ENCODE results near the gene ANK2. TPM values are rescaled to one million over a fixed set of nuclear protein-coding genes. Genes with fewer than 3 reads are reported as not detected.

ANK2 gene
- 68.4 and 79.6 TPM in 2 replicates for total RNA-seq

GRCh38 chr4:113049421-113050370, at the start of gene ANK2:
TSS of gene ANK2 (plus strand) at chr4:113049653. CDS start at chr4:113049729, 76 bp downstream.
- H3K4me2 ChIP-seq (ENCODE audit: insufficient read depth, low read length), result peak within 1 kb of the TSS; percentile 41
- H3K4me3 ChIP-seq (ENCODE audit: insufficient read depth, low read length), result no peak within 1 kb of the TSS
- no peaks in the 10 kb centered on the region for H4K20me1 ChIP-seq (ENCODE audit: insufficient read depth, low read length)
- H3K9me3 ChIP-seq (ENCODE audit: low read depth, low read length), result no peaks in the 10 kb centered on the region
- peaks cover 9% of the 10 kb centered on the region for H3K4me1 ChIP-seq (ENCODE audit: insufficient read depth, low read length)
- no peaks in the 10 kb centered on the region for H3K79me2 ChIP-seq (ENCODE audit: insufficient read depth, low read length)
- DNase-seq (ENCODE audit: insufficient read length, low spot score, missing footprints), result peak; percentile 3
- H3K27me3 ChIP-seq (ENCODE audit: insufficient read depth, low read length), result peaks cover 2% of the 10 kb centered on the region
- no peak within 1 kb of the TSS for H2AFZ ChIP-seq (ENCODE audit: low read length)
- no peak for TF ChIP-seq CTCF (IDR thresholded peaks at IDR 0.05; ENCODE audit: extremely low read depth, low read depth, low read length)
- no peak within 1 kb of the TSS for H3K27ac ChIP-seq (ENCODE audit: low read depth, low read length)
- H3K36me3 ChIP-seq (ENCODE audit: insufficient read depth, low read length), result no peaks in the 10 kb centered on the region

- no peak overlapping the region for H2AFZ ChIP-seq (ENCODE audit: low read length)
- no peaks in the 10 kb centered on the region for H3K4me1 ChIP-seq (ENCODE audit: insufficient read depth, low read length)
- H3K27ac ChIP-seq (ENCODE audit: low read depth, low read length), result no peak overlapping the region
- no peaks in the 10 kb centered on the region for H4K20me1 ChIP-seq (ENCODE audit: insufficient read depth, low read length)
- no peak overlapping the region for H3K4me2 ChIP-seq (ENCODE audit: insufficient read depth, low read length)
- H3K9me3 ChIP-seq (ENCODE audit: low read depth, low read length), result no peaks in the 10 kb centered on the region
- TF ChIP-seq CTCF (IDR thresholded peaks at IDR 0.05; ENCODE audit: extremely low read depth, low read depth, low read length), result no peak
- no peaks in the 10 kb centered on the region for H3K79me2 ChIP-seq (ENCODE audit: insufficient read depth, low read length)
- H3K36me3 ChIP-seq (ENCODE audit: insufficient read depth, low read length), result no peaks in the 10 kb centered on the region
- no peak overlapping the region for H3K4me3 ChIP-seq (ENCODE audit: insufficient read depth, low read length)
- DNase-seq (ENCODE audit: insufficient read length, low spot score, missing footprints), result no peak
- no peaks in the 10 kb centered on the region for H3K27me3 ChIP-seq (ENCODE audit: insufficient read depth, low read length)
Observed at GRCh38 chr4:113003841-113004240, 45.6 kb upstream of the ANK2 start.

GRCh38 chr4:113004655-113005054, 44.8 kb upstream of the ANK2 start:
- TF ChIP-seq CTCF (IDR thresholded peaks at IDR 0.05; ENCODE audit: extremely low read depth, low read depth, low read length), result no peak
- no peak for DNase-seq (ENCODE audit: insufficient read length, low spot score, missing footprints)
- H3K4me1 ChIP-seq (ENCODE audit: insufficient read depth, low read length), result no peaks in the 10 kb centered on the region

GRCh38 chr4:113006632-113007031, 42.8 kb upstream of the ANK2 start:
- Histone ChIP-seq H3K4me1 (ENCODE audit: insufficient read depth, low read length) (no peaks in the 10 kb centered on the region), H3K36me3 (ENCODE audit: insufficient read depth, low read length) (no peaks in the 10 kb centered on the region), H3K79me2 (ENCODE audit: insufficient read depth, low read length) (no peaks in the 10 kb centered on the region), H3K4me3 (ENCODE audit: insufficient read depth, low read length) (no peak overlapping the region), H4K20me1 (ENCODE audit: insufficient read depth, low read length) (no peaks in the 10 kb centered on the region), H2AFZ (ENCODE audit: low read length) (no peak overlapping the region), H3K27ac (ENCODE audit: low read depth, low read length) (no peak overlapping the region), H3K27me3 (ENCODE audit: insufficient read depth, low read length) (no peaks in the 10 kb centered on the region), H3K9me3 (ENCODE audit: low read depth, low read length) (no peaks in the 10 kb centered on the region), H3K4me2 (ENCODE audit: insufficient read depth, low read length) (no peak overlapping the region)
- no peak for TF ChIP-seq CTCF (IDR thresholded peaks at IDR 0.05; ENCODE audit: extremely low read depth, low read depth, low read length)
- DNase-seq (ENCODE audit: insufficient read length, low spot score, missing footprints), result no peak

More at GRCh38 chr4:113004655-113005054, 44.8 kb upstream of the ANK2 start:
- H3K27ac ChIP-seq (ENCODE audit: low read depth, low read length), result no peak overlapping the region
- H3K79me2 ChIP-seq (ENCODE audit: insufficient read depth, low read length), result no peaks in the 10 kb centered on the region
- no peak overlapping the region for H3K4me3 ChIP-seq (ENCODE audit: insufficient read depth, low read length)
- H3K9me3 ChIP-seq (ENCODE audit: low read depth, low read length), result no peaks in the 10 kb centered on the region
- H2AFZ ChIP-seq (ENCODE audit: low read length), result no peak overlapping the region
- H4K20me1 ChIP-seq (ENCODE audit: insufficient read depth, low read length), result no peaks in the 10 kb centered on the region
- no peaks in the 10 kb centered on the region for H3K27me3 ChIP-seq (ENCODE audit: insufficient read depth, low read length)
- H3K36me3 ChIP-seq (ENCODE audit: insufficient read depth, low read length), result no peaks in the 10 kb centered on the region
- H3K4me2 ChIP-seq (ENCODE audit: insufficient read depth, low read length), result no peak overlapping the region
